OCI-LY3 (cell line): Measurements from ENCODE around the gene GDAP2.
"Not testable (repeated sequence)": the region's sequence is repeated elsewhere in the genome, so short reads cannot be mapped to it uniquely, and the experiment has no call there.

Experiments
- H2AFZ ChIP-seq: fragments of 200-600, 300-600 bp; shearing (Covaris generic); 2 replicates; pipeline ENCODE4 v1.6.0; 2014; ENCODE audit warnings: antibody characterized with exemption, low read depth, low read length
- H3K27ac ChIP-seq: fragments of 200-600, 300-600 bp; sonication (generic); 2 replicates; pipeline ENCODE4 v1.5.1; 2014; ENCODE audit warnings: mild to moderate bottlenecking, low read length, moderate library complexity, mixed read lengths
- H3K27me3 ChIP-seq: fragments of 200-600, 300-600 bp; sonication (generic); 2 replicates; pipeline ENCODE4 v1.6.1; 2014; ENCODE audit warnings: low read depth, low read length, mixed read lengths
- H3K36me3 ChIP-seq: fragments of 200-600, 300-600 bp; sonication (generic); replicated peaks from 2 replicates; pipeline ENCODE3; 2014; ENCODE audit warnings: low read depth, low read length, mixed read lengths
- H3K4me1 ChIP-seq: fragments of 300-600, 200-600 bp; sonication (generic); 2 replicates; pipeline ENCODE4 v1.6.1; 2014; ENCODE audit warnings: low read length, mixed read lengths
- H3K4me2 ChIP-seq: fragments of 200-600, 300-600 bp; sonication (generic); 2 replicates; pipeline ENCODE4 v1.6.1; 2014; ENCODE audit warnings: low read length, mixed read lengths
- H3K4me3 ChIP-seq: fragments of 300-600, 200-600 bp; sonication (generic); 2 replicates; pipeline ENCODE4 v1.5.1; 2014; ENCODE audit warnings: antibody characterized with exemption, mild to moderate bottlenecking, low read length, moderate library complexity
- H3K79me2 ChIP-seq: fragments of 300-600, 200-600 bp; shearing (Covaris generic); 2 replicates; pipeline ENCODE4 v1.6.1; 2014; ENCODE audit warnings: mild to moderate bottlenecking, low read length, mixed read lengths
- H3K9ac ChIP-seq: fragments of 300-600, 200-600 bp; shearing (Covaris generic); 2 replicates; pipeline ENCODE4 v1.6.0; 2014; ENCODE audit warnings: mild to moderate bottlenecking, low read length, moderate library complexity
- H3K9me3 ChIP-seq: fragments of 200-600, 300-600 bp; shearing (Covaris generic); 2 replicates; pipeline ENCODE4 v1.6.1; 2014; ENCODE audit warnings: low read length, mixed read lengths; ENCODE audit not compliant: insufficient read depth
- H4K20me1 ChIP-seq: fragments of 200-600, 300-600 bp; sonication (generic); 2 replicates; pipeline ENCODE4 v1.6.1; 2016; ENCODE audit warnings: low read length, mixed read lengths; ENCODE audit not compliant: insufficient read depth
- EZH2phosphoT487 ChIP-seq: fragments of 200-600 bp; shearing (Covaris generic); IDR thresholded peaks from 2 replicates; pipeline ENCODE4 v1.6.1; 2018; ENCODE audit warnings: antibody characterized with exemption, mixed run types, low read depth
- TF ChIP-seq, protein P1 (sequence below): fragments of 200-600, 300-600 bp; sonication (generic); IDR thresholded peaks from 2 replicates; pipeline ENCODE4 v1.5.1; 2014; ENCODE audit warnings: antibody characterized with exemption, low read length, low read depth

Gene GDAP2

DNA sequence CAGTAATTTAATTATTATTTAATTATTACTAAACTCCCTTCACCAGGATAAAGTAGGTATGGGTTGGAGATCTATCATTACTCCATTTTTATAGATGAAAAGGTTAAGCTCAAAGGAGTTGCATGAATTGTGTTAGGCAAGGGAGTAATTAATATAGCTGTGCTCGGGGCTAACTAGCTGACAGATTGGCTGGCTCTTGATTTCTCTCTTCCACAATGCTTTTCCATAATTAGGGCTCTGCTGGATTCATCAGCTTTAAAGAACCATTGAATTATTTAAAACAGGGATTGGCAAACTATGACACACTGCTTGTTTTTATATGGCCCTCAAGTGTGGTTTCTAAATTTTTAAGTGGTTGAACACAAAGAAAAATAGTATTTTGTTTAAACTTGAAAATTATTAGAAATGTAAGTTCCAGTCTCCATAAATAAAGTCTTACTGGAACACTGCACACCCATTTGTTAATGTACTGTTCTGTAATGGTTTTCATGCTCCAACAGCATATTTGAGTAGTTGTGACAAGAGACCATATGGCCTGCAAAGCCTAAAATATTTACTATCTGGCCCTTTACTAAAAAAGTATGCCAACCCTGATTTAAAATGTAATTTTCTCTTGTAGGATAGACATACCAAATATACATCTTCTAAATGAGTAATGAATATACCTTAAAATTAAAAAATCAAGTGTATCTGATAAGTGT, 76.4 kb downstream of the GDAP2 start:
- Histone ChIP-seq H3K79me2 (no peaks in the 10 kb centered on the region), H2AFZ (no peak overlapping the region), H3K4me3 (no peak overlapping the region), H3K4me2 (no peak overlapping the region), H3K27me3 (no peaks in the 10 kb centered on the region), H3K4me1 (no peaks in the 10 kb centered on the region), H3K9ac (no peak overlapping the region), H3K36me3 (no peaks in the 10 kb centered on the region), H3K27ac (no peak overlapping the region), H4K20me1 (no peaks in the 10 kb centered on the region), H3K9me3 (no peaks in the 10 kb centered on the region)
- TF ChIP-seq EZH2phosphoT487: no peak
- TF ChIP-seq, protein P1, sequence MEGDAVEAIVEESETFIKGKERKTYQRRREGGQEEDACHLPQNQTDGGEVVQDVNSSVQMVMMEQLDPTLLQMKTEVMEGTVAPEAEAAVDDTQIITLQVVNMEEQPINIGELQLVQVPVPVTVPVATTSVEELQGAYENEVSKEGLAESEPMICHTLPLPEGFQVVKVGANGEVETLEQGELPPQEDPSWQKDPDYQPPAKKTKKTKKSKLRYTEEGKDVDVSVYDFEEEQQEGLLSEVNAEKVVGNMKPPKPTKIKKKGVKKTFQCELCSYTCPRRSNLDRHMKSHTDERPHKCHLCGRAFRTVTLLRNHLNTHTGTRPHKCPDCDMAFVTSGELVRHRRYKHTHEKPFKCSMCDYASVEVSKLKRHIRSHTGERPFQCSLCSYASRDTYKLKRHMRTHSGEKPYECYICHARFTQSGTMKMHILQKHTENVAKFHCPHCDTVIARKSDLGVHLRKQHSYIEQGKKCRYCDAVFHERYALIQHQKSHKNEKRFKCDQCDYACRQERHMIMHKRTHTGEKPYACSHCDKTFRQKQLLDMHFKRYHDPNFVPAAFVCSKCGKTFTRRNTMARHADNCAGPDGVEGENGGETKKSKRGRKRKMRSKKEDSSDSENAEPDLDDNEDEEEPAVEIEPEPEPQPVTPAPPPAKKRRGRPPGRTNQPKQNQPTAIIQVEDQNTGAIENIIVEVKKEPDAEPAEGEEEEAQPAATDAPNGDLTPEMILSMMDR: no peak

DNA sequence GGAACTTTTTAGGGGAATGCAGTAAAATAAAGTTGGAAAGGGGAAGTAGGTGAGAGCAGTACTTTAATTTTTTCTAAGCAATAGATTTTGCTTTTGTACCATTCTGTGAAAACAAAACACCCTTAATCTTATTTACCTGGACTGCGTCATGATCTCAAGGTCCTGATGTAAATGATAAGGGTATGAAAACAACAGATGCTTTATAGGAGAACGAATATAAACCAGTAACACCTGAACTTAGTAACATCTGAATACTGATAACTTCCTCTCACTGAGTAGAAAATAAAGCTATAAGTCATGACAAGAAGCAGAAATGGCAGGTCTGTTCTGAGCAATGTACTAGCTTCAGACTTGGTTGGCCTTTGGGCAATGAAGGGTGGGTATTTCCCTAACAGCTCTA, 77.7 kb downstream of the GDAP2 start:
- TF ChIP-seq, protein P1: no peak
- Histone ChIP-seq H4K20me1 (no peaks in the 10 kb centered on the region), H3K36me3 (no peaks in the 10 kb centered on the region), H3K27ac (no peak overlapping the region), H3K4me2 (no peak overlapping the region), H3K79me2 (no peaks in the 10 kb centered on the region), H3K27me3 (no peaks in the 10 kb centered on the region), H3K9ac (no peak overlapping the region), H3K4me1 (no peaks in the 10 kb centered on the region), H2AFZ (no peak overlapping the region), H3K9me3 (no peaks in the 10 kb centered on the region), H3K4me3 (no peak overlapping the region)

DNA sequence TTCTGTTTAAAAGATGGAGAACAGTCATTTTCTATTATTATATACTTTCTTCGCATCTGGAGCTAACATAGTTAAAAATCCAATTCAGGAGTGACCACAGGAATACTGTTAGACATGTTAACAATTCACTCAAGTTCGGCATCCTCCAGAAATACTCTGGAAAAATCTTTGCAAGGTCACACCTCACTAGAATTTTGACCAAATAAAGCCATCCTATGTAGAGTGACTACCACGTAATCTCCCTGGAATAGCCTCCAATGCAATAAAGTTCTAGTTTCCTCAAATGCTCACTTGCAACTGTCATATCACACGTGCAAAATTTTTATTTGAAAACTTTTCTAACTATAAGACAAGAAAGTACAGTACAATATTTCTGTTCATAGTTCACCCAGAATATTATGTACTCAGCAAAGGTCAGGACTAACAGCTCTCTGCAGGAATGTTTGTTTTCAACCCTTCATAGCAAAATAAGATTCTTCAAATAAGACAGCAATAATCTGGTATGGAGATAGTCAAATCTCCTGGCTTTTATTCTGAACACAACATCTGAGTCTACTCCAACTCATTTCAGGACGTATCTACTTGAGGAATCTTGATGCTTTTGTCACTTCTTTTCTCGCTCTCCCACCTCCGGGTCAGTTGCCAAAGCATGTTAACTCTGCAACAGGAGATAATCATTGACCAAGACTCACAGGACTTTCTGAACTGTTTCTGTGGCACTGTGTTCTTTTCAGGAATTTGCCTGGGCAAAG, 82.6 kb downstream of the GDAP2 start:
- H2AFZ ChIP-seq: no peak overlapping the region

DNA sequence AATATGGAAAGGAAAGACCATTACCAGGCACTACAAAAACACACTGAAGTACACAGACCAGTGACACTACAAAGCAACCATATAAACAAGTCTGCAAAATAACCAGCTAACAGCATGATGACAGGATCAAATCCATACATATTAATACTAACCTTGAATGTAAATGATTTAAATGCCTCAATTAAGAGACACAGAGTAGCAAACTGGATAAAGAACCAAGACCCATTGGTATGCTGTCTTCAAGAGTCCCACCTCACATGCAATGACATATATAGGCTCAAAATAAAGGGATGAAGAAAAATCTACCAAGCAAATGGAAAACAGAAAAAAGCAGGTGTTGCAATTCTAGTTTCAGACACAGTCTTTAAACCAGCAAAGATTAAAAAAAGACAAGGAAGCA, 84.9 kb downstream of the GDAP2 start:
- not testable (repeated sequence) for H3K36me3 ChIP-seq, H3K4me3 ChIP-seq, H3K79me2 ChIP-seq, H3K9ac ChIP-seq, H3K27me3 ChIP-seq, H3K4me2 ChIP-seq, H3K4me1 ChIP-seq, H4K20me1 ChIP-seq, H2AFZ ChIP-seq, H3K27ac ChIP-seq, H3K9me3 ChIP-seq

More for the DNA sequence above, 82.6 kb downstream of the GDAP2 start:
- no peak for TF ChIP-seq EZH2phosphoT487
- TF ChIP-seq, protein P1: no peak
- Histone ChIP-seq H3K4me1 (no peaks in the 10 kb centered on the region), H3K9ac (no peak overlapping the region), H3K9me3 (no peaks in the 10 kb centered on the region), H3K4me2 (no peak overlapping the region), H3K4me3 (no peak overlapping the region), H4K20me1 (no peaks in the 10 kb centered on the region), H3K27ac (no peak overlapping the region), H3K79me2 (no peaks in the 10 kb centered on the region), H3K27me3 (no peaks in the 10 kb centered on the region), H3K36me3 (no peaks in the 10 kb centered on the region)
